Suprapubic skin (tissue), 4 donors: ENCODE measurements around the gene TMEM267.

Experiments used
- EP300 ChIP-seq: sonication (generic); formaldehyde crosslinking; IDR thresholded peaks from one replicate; pipeline ENCODE4 v1.6.1; 2017; ENCODE audit warnings: antibody characterized with exemption
- POLR2A ChIP-seq, 2 donors: fragments of 450-650 bp; IDR thresholded peaks; one replicate each; pipeline ENCODE4 v1.6.1; 2017; ENCODE audit warnings: antibody characterized with exemption in 2 of 2, mild to moderate bottlenecking in 2 of 2, moderate library complexity in 2 of 2
- POLR2AphosphoS5 ChIP-seq, 3 donors: sonication (generic); formaldehyde crosslinking; IDR thresholded peaks; one replicate each; pipeline ENCODE4 v1.6.1; 2017; ENCODE audit warnings: antibody characterized with exemption in 3 of 3
- TF ChIP-seq, protein P1 (sequence below), 2 donors: fragments of 200-600 bp in 1 of 2; fragments of 450-650 bp in 1 of 2; sonication (generic) in 1 of 2; IDR thresholded peaks; one replicate each; pipeline ENCODE4 v1.5.1; 2016 to 2019; ENCODE audit warnings: antibody characterized with exemption in 2 of 2, mild to moderate bottlenecking in 1 of 2, moderate library complexity in 1 of 2

DNA sequence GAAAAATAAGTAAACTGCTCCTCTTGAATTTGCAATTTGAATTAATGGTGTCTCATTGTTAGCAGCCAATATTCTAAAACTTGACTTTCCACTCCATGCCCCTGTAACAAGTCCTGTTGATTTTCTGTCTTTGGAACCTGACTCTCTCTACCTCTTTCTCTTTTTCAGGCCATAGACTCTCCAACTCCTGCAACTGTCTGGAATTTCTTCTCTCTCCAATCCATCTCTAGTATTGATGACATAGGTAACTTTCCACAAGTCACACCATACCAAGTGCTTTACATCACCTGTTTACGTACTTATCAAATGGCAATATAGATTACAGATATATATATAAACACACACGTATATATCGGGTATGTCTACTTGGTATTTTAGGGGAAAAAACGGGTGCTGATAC, 30.4 kb upstream of the TMEM267 start:
- TF ChIP-seq POLR2A (IDR thresholded peaks at IDR 0.05) (no peak), POLR2AphosphoS5 (IDR thresholded peaks at IDR 0.05) (no peak), EP300 (no peak)
- TF ChIP-seq, protein P1, sequence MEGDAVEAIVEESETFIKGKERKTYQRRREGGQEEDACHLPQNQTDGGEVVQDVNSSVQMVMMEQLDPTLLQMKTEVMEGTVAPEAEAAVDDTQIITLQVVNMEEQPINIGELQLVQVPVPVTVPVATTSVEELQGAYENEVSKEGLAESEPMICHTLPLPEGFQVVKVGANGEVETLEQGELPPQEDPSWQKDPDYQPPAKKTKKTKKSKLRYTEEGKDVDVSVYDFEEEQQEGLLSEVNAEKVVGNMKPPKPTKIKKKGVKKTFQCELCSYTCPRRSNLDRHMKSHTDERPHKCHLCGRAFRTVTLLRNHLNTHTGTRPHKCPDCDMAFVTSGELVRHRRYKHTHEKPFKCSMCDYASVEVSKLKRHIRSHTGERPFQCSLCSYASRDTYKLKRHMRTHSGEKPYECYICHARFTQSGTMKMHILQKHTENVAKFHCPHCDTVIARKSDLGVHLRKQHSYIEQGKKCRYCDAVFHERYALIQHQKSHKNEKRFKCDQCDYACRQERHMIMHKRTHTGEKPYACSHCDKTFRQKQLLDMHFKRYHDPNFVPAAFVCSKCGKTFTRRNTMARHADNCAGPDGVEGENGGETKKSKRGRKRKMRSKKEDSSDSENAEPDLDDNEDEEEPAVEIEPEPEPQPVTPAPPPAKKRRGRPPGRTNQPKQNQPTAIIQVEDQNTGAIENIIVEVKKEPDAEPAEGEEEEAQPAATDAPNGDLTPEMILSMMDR (IDR thresholded peaks at IDR 0.05), result no peak
